Measurements from ENCODE around the gene SYMPK.

SYMPK gene

DNA sequence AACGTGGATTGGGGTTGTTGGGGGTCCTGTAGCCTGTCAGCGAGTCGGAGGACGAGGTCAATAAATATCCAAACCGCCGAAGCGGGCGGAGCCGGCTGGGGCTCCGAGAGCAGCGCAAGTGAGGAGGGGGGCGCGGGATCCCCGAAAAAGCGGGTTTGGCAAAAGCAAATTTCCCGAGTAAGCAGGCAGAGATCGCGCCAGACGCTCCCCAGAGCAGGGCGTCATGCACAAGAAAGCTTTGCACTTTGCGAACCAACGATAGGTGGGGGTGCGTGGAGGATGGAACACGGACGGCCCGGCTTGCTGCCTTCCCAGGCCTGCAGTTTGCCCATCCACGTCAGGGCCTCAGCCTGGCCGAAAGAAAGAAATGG, 93.1 kb downstream of the SYMPK start:
- Histone ChIP-seq H3K27me3 (ENCODE audit: insufficient read depth, low read length) (no peaks in the 10 kb centered on the region), H3K27ac (ENCODE audit: low read depth, low read length) (peak overlapping the region; percentile 61), H3K79me2 (ENCODE audit: control insufficient read depth, insufficient read depth, low read length, unreplicated experiment) (peaks cover 7% of the 10 kb centered on the region), H3K4me1 (ENCODE audit: control insufficient read depth, insufficient read depth, low read length, unreplicated experiment) (no peaks in the 10 kb centered on the region), H2AFZ (ENCODE audit: low read length, unreplicated experiment) (no peak overlapping the region), H3K4me3 (ENCODE audit: low read depth, low read length) (peak overlapping the region; percentile 70), H3K36me3 (ENCODE audit: insufficient read depth, low read length) (no peaks in the 10 kb centered on the region)

DNA sequence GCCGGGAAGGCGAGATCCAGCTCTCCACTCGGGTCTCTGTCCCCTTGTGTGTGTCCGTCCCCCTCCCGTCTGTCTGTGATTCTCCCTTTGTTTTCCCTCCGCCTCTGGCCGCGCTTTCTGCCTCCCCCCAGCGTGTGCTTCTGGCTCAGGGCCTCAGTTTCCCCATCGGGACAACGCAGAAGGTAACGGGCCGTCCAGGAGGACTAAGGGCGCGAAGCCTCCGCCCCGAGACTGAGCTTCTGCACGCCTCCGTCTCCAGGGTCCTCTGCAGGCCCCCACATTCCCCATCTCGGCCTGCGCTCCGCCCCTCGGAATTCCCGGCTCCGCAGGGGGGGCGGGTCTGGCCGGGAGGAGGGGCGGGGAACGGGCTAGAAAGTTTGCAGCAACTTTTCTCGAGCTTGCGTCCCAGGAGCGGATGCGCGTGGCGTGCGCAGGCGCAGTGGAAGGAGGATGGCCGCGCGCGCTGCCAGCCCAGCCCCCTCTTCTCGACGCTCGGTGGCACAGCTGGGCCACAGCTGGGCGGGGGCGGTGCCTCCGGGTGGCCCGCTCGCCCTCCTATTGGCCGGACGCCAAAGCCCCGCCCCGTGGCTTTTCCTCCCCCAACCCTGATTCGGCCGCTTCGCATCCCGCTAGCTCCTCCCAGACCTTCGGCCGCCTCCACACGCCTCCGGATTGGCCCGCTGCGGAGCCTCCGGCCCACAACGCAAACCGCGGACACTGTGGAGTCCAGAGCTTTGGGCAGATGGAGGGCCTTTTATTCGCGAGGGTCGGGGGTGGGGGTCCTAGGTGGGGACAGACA, 93.8 kb downstream of the SYMPK start, which contains the start of gene SIX5:
SIX5 (minus strand) TSS at position 269 of the 799 bp plus-strand sequence. CDS start 408 bp downstream, outside the sequence.
- H2AFZ ChIP-seq (ENCODE audit: low read length, unreplicated experiment) = no peak within 1 kb of the TSS
- no peaks in the 10 kb centered on the region for H3K27me3 ChIP-seq (ENCODE audit: insufficient read depth, low read length)
- H3K27ac ChIP-seq (ENCODE audit: low read depth, low read length) = peak within 1 kb of the TSS; percentile 87

DNA sequence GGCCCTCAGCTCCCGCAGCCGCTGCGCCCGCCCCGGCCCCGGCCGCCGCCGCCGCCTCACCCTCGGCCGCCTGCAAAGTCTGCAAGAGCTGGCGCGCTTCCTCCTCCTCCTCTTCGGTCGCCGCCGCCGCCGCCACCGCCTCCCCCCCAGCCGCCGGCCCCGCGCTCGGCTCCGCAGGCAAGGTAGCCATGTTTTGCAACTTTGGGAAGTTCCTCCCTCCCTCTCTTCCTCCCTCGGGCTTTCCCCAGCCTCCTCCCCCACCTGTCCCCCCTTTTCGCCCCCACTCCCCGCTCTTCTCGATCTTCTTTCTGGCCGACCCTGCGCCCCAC, 94.3 kb downstream of the SYMPK start:
- Histone ChIP-seq H3K4me3 (ENCODE audit: low read depth, low read length) (peak overlapping the region; percentile 88), H3K4me1 (ENCODE audit: control insufficient read depth, insufficient read depth, low read length, unreplicated experiment) (no peaks in the 10 kb centered on the region), H3K27me3 (ENCODE audit: insufficient read depth, low read length) (no peaks in the 10 kb centered on the region), H2AFZ (ENCODE audit: low read length, unreplicated experiment) (no peak overlapping the region), H3K79me2 (ENCODE audit: control insufficient read depth, insufficient read depth, low read length, unreplicated experiment) (peaks cover 7% of the 10 kb centered on the region), H3K27ac (ENCODE audit: low read depth, low read length) (peak overlapping the region; percentile 87), H3K36me3 (ENCODE audit: insufficient read depth, low read length) (no peaks in the 10 kb centered on the region)

More for the DNA sequence above, 93.8 kb downstream of the SYMPK start, which contains the start of gene SIX5:
- Histone ChIP-seq H3K36me3 (ENCODE audit: insufficient read depth, low read length) (no peaks in the 10 kb centered on the region), H3K4me3 (ENCODE audit: low read depth, low read length) (peak within 1 kb of the TSS; percentile 88), H3K79me2 (ENCODE audit: control insufficient read depth, insufficient read depth, low read length, unreplicated experiment) (peaks cover 7% of the 10 kb centered on the region), H3K4me1 (ENCODE audit: control insufficient read depth, insufficient read depth, low read length, unreplicated experiment) (no peaks in the 10 kb centered on the region)

DNA sequence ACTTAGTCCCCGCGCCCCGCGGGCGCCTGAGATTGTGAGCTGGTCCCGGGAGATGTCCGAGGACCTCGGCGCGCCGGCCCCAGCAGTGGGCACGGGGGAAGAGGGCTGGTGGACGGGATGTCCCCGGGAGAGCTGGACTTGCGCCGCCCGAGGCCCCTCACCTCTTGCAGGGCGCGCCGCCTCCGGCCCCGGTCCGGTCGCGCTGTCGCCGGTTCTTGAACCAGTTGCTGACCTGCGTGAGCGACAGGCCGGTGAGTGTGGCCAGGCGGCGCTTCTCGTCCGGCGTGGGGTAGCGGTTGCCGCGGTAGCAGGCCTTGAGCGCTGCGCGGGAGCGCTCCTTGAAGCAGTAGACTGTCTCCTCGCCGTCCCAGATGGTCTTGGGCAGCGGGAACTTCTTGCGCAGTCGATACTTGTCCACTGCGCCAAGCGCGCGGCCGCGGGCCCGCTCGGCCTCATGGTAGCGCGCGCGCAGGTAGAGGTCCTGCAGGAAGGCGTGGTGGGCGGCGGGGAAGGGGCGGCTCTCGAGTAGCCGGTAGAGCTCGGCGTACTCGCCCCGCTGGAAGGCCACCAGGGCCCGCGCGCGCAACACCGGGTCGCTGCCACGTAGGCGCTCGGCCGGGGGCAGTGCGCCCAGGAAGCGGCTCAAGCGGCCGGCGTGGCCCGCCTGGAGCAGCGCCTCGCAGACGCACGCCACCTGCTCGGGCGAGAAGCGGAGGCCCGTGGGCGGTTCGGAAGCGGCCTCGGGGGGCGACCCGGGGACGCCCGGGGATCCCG, 94.9 kb downstream of the SYMPK start:
- peak overlapping the region; percentile 88 for H3K4me3 ChIP-seq (ENCODE audit: low read depth, low read length)

DNA sequence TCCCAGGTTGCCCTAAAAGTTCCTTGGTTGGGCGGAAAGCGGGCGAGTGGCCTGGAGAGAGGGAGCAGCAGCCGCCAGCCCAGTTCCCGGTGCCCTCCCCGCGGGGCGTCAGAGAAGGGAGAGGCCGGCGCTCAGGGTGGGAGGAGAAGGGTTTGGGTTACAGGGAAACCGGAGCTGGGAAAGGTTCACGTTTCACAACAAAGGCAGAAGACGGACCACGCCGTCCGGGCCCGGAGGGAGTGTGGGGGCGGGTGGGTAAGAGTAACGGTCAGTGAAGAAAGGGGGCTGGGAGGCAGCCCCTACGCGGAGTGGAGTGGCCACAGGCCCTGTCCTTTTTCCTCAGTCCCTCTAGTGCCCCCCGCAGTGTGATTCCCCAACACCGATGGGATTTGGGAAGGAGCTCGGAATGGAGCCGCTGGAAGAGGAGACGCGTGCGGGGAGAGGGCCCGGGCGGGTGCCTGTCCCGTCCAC, 95.5 kb downstream of the SYMPK start:
- Histone ChIP-seq H3K36me3 (ENCODE audit: insufficient read depth, low read length) (no peaks in the 10 kb centered on the region), H3K4me3 (ENCODE audit: low read depth, low read length) (peak overlapping the region; percentile 88), H3K4me1 (ENCODE audit: control insufficient read depth, insufficient read depth, low read length, unreplicated experiment) (no peaks in the 10 kb centered on the region), H2AFZ (ENCODE audit: low read length, unreplicated experiment) (no peak overlapping the region), H3K79me2 (ENCODE audit: control insufficient read depth, insufficient read depth, low read length, unreplicated experiment) (peaks cover 7% of the 10 kb centered on the region), H3K27me3 (ENCODE audit: insufficient read depth, low read length) (no peaks in the 10 kb centered on the region), H3K27ac (ENCODE audit: low read depth, low read length) (peak overlapping the region; percentile 87)

More for the DNA sequence above, 94.9 kb downstream of the SYMPK start:
- H3K27me3 ChIP-seq (ENCODE audit: insufficient read depth, low read length) = no peaks in the 10 kb centered on the region
- H3K4me1 ChIP-seq (ENCODE audit: control insufficient read depth, insufficient read depth, low read length, unreplicated experiment) = no peaks in the 10 kb centered on the region
- no peak overlapping the region for H2AFZ ChIP-seq (ENCODE audit: low read length, unreplicated experiment)
- peaks cover 7% of the 10 kb centered on the region for H3K79me2 ChIP-seq (ENCODE audit: control insufficient read depth, insufficient read depth, low read length, unreplicated experiment)
- H3K36me3 ChIP-seq (ENCODE audit: insufficient read depth, low read length) = no peaks in the 10 kb centered on the region
- H3K27ac ChIP-seq (ENCODE audit: low read depth, low read length) = peak overlapping the region; percentile 87

DNA sequence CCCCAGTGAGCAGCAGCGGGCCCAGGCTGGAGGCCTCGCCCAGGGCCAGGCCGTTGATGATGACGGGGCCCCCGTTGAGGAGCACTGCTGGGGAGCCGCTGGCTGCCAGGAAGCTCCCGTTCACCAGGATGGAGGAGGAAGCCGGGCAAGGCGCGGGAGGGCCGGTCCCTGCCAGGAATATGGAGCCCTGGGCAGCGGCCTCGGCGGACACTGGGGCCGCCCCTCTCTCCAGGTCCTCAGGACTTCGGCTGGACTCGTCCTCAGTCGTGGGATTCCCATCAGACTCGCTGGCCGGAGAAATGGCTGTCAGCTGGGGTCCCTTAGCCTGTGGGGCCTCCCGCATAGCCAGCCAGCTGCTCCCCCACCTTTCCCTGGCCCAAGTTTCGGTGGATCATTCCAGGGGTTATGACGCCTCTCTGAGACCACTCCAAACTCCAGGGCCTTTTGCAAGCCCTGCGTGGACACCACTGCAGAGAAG, 96.0 kb downstream of the SYMPK start:
- no peak overlapping the region for H2AFZ ChIP-seq (ENCODE audit: low read length, unreplicated experiment)
- H3K4me3 ChIP-seq (ENCODE audit: low read depth, low read length) = peak overlapping the region; percentile 88
- no peaks in the 10 kb centered on the region for H3K27me3 ChIP-seq (ENCODE audit: insufficient read depth, low read length)
- no peaks in the 10 kb centered on the region for H3K36me3 ChIP-seq (ENCODE audit: insufficient read depth, low read length)
- H3K79me2 ChIP-seq (ENCODE audit: control insufficient read depth, insufficient read depth, low read length, unreplicated experiment) = peaks cover 7% of the 10 kb centered on the region
- no peaks in the 10 kb centered on the region for H3K4me1 ChIP-seq (ENCODE audit: control insufficient read depth, insufficient read depth, low read length, unreplicated experiment)
- H3K27ac ChIP-seq (ENCODE audit: low read depth, low read length) = peak overlapping the region; percentile 87

DNA sequence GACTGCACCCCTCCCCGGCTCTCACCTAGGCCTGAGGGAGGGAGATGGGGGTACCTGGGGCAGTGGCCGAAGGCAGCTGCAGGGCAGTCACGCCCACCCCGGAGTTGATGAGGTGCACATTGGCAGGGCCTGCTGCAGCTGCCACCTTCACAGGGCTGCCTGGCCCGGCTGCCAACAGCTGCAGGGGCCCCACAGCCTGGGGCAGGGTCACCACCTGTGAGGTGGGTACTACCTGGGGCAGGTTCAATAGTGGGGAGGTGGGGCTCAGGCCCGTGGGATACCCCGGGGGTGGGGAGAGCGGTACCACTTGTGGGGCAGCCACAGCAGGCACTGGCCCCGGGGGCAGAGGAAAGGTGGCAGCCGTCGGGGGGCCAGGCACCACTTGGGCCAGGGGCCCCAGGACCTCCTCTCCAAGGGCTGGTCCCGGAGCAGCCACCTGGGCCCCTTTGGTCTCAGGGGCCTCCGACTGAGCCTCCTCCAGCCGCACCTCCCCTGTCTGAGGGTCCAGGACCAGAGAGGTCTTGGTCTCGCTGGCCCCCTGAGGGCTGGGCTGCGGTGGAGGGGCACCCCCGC, 96.6 kb downstream of the SYMPK start:
- Histone ChIP-seq H3K27ac (ENCODE audit: low read depth, low read length) (peak overlapping the region; percentile 87), H3K79me2 (ENCODE audit: control insufficient read depth, insufficient read depth, low read length, unreplicated experiment) (peaks cover 7% of the 10 kb centered on the region), H2AFZ (ENCODE audit: low read length, unreplicated experiment) (no peak overlapping the region), H3K4me1 (ENCODE audit: control insufficient read depth, insufficient read depth, low read length, unreplicated experiment) (no peaks in the 10 kb centered on the region), H3K36me3 (ENCODE audit: insufficient read depth, low read length) (no peaks in the 10 kb centered on the region), H3K27me3 (ENCODE audit: insufficient read depth, low read length) (no peaks in the 10 kb centered on the region), H3K4me3 (ENCODE audit: low read depth, low read length) (peak overlapping the region; percentile 88)

DNA sequence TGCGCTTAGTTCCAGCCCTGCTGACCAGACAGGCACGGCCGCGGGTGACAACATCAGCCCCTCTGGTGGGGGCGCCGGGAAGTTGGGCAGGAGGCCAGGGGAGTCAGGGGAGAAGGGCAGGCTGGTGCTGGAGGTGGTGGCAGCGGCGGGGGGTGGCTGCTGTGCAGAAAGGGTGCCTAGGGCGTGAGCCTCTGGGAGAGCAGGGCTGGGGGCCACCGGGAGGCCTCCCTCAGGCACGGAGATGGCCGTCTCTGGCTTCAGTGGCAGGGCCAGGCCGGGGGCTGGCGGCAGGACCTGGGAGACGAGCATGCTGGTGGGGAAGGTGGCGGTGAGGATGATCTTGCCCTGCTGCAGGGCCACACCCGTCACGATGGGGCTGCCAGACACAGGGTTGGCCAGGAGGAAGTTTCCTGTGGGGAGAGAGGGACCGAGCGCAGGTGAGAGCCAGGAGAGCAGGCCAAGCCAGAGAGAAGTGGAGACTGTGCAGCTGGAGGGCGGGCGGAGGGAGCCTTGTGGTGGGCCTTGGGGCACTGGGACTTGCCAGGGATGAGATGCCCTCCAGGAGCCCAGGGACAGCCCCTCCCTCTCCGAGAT, 97.1 kb downstream of the SYMPK start:
- Histone ChIP-seq H3K4me1 (ENCODE audit: control insufficient read depth, insufficient read depth, low read length, unreplicated experiment) (no peaks in the 10 kb centered on the region), H3K27ac (ENCODE audit: low read depth, low read length) (no peak overlapping the region), H2AFZ (ENCODE audit: low read length, unreplicated experiment) (no peak overlapping the region), H3K79me2 (ENCODE audit: control insufficient read depth, insufficient read depth, low read length, unreplicated experiment) (peaks cover 7% of the 10 kb centered on the region), H3K27me3 (ENCODE audit: insufficient read depth, low read length) (no peaks in the 10 kb centered on the region), H3K36me3 (ENCODE audit: insufficient read depth, low read length) (no peaks in the 10 kb centered on the region), H3K4me3 (ENCODE audit: low read depth, low read length) (no peak overlapping the region)

Data from ACC112 (cell line).